Effector CD8-positive, alpha-beta T cell (primary cell): ENCODE data around the gene ARHGAP26.
"Not testable (repeated sequence)": the region's sequence is repeated elsewhere in the genome, so short reads cannot be mapped to it uniquely, and the experiment has no call there.

Source experiments
- DNase-seq: peaks from one replicate; lab custom pipeline; 2025; lab: John Stamatoyannopoulos, UW

Gene ARHGAP26

DNA sequence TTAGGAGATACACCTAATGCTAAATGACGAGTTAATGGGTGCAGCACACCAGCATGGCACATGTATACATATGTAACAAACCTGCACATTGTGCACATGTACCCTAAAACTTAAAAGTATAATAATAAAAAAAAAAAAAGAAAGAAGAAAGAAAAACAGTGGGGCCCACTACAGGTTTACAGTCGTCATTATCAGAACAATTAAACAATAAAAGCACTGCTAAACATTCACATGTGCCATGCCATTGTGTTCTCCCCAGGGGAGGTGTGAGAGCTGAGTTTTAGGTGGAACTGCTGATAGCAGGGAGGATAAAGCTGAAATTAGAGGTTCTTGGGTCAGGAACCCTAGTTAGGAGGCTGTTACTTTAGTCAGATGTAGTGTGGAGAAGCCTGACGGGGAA is 348.6 kb downstream of the ARHGAP26 start:
- not testable (repeated sequence) for DNase-seq

- DNase-seq: no peak
These were observed 349.2 kb downstream of the ARHGAP26 start for GRCh38 chr5:143119291-143119769.

DNA sequence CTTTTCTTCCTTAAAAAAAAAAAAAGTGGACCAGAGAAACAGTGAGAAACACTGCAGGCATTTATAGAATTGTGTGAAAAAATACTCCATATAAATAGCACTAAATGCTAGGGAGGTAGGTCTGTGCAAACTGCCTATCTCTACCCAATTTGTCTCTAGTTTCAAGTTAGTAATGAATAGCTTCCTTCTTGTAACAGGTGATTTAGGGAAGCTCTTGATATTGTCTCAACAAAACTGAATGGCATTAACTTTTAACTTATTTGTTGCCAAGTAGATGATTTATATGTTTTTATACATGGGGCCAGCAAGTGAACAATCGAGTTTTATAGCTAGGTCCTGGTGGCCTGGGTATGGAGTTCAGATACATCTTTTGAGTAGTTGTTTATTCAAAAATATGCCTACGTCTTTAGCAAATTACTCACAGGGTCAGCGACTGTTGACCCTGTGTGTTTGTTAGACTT is 349.7 kb downstream of the ARHGAP26 start:
- DNase-seq: no peak

GRCh38 chr5:143120460-143121134 is 350.4 kb downstream of the ARHGAP26 start:
- DNase-seq: no peak

GRCh38 chr5:143121135-143121475 is 350.9 kb downstream of the ARHGAP26 start:
- DNase-seq: no peak

DNA sequence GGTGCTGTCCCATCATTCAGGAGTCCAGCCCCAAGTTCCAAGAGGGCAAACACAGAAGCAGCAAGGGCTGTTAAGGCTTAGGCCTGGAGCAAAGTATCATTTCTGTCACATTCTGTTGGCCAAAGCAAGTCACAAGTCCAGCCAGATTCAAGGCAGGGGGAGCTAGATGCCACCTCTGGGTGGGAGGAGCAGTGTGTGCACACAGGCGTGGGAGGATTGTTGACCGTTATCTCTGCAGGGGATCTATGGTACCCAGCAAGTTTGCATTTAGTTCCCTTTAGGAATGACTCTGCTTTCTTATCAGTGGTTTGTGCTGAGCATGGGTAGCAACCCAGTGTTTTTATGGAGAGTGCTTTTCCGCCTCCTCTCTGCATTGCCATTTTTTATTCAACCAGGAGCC is 354.4 kb downstream of the ARHGAP26 start:
- DNase-seq: no peak

DNA sequence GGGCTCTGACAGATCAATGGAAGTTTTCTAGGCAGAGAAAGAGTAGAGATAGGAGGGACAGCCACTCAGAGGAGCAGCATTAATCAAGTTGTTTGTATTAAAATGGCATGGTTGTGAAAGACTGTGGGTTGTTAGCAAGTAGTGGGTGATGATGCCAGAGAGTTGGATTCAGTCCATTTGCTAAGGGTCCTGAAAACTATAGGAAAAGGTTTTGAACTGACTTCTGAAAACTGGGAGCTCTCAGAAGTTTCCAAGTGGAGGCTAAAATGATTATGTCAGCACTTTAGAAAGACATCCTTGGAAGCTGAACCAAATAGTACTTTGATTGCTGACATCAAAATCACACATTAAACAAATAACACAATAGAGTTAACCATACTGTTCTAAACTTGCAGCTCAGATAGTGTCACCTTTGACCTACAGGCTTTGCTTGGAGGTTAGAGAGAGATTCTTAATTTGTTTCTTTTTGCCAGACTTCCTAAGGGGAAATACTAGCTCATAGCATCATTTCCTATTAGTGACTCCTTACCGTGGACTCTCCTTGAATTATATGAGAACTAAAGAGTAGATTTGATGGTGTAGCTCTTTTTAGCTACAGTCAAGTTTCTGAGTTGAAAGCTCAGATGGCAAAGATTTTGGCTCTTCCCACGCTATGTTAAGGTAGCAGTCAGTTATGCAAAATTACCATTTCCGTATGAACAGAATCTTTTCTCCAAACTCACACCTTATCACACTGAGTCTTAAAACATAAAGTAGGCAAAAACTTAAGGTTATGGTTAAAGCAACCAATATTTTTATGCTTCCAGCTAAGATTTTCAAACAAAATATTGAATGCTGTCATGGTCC is 356.2 kb downstream of the ARHGAP26 start:
- DNase-seq: no peak

DNA sequence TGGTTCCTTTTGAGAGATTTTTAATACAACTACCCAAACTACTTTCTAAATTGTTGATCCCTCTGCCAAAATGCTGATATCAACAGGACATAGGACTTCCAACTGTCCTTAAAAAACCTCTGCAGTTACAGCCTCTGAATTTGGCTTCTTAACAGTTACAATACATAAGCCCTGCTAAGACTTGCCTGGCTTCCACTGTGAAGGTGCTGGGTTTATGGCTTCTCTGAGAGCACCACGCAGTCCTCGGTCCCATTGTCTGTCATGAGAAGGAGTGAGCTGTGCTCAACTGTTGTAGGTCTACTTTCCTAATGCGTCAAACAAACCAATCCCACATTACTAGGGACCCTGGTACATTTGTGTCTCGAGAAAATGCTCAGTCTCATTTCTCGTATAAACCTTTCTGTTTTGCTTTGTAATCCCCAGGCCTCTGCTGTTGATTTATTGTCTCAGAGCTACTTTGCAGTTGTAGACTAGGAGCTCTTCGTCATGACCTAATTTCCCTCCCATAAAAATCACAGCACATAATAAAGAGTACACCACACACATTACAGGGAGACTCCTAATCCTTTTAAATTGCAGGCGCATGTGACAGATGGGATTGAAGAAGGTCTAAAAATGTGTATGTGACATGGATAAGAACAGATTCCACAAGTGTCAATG is 358.4 kb downstream of the ARHGAP26 start:
- DNase-seq: no peak

DNA sequence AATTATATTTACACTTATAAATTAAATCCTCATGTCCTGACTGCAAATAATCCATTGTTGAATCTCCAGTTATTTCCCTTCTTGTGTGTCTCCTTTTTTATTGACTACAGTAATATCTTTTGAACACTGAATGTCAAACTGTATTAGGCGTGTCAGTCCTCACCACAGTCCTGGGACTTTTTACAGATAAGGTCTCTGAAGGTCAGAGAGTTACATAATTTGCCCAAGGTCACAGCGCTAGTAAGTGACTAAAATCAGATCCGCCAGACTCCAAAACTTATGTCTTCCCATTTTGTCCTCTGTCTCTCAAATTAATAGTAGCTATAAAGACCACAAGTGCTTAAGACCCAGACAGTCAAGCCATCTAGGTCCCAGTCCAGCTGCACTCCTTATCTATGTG is 359.0 kb downstream of the ARHGAP26 start:
- DNase-seq: no peak

GRCh38 chr5:143129910-143130612 is 359.9 kb downstream of the ARHGAP26 start:
- no peak for DNase-seq

DNA sequence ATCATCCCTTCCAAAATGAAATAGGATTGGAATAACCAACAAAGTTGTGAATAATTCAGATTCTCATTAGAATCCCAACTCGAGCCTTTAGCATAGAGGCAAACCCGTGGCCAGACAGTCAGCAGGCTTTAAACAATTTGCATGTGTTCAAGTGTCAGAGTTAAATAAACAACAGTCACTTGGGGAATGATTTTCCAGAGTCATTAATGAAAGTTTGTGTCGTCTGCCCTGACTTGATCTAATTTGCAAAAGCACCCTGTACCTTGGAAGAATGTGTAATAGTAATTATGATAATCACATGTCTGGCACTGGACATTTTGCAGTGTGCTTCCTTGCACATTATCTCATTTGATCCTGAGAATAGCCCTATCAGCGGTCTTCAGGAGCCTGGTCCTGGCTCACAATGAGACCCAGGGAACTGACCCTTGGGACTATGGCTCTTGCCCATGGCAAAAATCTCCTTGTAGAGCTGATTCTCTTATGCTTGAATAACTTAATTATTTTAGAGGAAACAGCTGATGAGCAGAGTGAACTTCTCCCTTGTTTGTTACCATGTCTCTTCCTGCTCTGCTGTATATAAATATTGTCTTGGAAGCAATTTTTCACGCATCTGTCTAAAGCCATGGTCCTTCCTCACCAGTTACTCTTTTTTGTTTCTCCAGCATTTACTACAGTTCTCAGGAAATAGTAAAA is 360.6 kb downstream of the ARHGAP26 start:
- no peak for DNase-seq

GRCh38 chr5:143131972-143132371 is 361.8 kb downstream of the ARHGAP26 start:
- DNase-seq: no peak

DNA sequence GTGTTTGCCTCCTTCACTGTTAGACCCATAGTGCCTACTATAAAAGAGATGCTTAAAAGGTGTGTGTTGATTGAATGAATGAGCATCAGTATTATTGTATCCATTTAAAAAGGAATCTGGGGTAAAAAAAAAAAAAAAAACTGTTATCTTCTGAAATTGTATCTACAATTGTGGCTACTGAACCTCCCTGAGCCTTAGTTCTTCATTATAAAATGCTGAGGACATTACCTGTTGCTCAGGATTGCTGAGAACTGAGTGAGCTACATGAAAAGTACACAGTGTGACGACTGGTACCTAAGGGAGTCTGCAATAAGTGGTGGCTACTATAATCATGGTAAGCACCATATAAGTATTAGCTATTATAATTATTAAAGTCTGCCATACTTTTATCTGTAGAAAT is 362.6 kb downstream of the ARHGAP26 start:
- DNase-seq: no peak

GRCh38 chr5:143133721-143134120 is 363.5 kb downstream of the ARHGAP26 start:
- DNase-seq: no peak

GRCh38 chr5:143134269-143134668 is 364.1 kb downstream of the ARHGAP26 start:
- no peak for DNase-seq

DNA sequence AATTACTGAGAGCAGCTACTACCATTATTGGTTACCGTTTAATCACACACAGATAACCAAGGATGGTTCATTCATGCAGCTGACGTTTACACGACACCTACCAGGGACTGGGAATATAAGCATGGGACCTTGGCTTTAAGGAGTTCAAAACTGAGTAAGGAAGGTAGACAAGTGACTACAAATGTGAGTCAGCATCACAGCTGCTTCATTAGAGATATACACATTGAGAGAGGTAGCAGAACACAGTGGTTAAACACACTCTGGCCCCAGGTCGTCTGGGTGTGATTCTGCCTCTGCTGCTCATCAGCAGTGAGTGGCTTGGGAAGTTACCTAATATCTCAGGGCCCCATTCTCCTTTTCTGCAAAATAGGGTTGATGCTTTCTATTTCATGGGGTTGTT is 364.7 kb downstream of the ARHGAP26 start:
- DNase-seq: no peak

- DNase-seq: no peak
These were observed 365.8 kb downstream of the ARHGAP26 start for GRCh38 chr5:143135832-143136551.

- no peak for DNase-seq
These were observed 368.7 kb downstream of the ARHGAP26 start for GRCh38 chr5:143138839-143139238.

DNA sequence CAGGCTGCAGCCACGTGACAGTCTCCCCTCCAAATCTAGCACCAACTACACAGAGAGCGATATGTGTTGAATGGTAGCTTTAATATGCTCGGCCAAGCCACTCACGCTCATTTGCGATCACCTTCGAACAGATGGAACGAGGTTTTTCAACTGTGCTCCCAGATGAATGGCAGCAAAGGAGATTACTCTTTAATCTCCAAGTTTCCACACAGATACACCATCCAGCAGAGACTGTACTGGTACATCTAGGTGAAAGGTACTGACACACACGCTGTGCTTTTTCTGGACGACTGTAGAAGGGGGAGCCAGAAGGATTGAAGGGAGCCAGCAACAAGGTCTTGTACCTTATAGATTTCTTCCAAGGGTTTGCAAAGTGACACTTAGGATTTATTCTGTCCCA is 369.4 kb downstream of the ARHGAP26 start:
- DNase-seq: no peak

DNA sequence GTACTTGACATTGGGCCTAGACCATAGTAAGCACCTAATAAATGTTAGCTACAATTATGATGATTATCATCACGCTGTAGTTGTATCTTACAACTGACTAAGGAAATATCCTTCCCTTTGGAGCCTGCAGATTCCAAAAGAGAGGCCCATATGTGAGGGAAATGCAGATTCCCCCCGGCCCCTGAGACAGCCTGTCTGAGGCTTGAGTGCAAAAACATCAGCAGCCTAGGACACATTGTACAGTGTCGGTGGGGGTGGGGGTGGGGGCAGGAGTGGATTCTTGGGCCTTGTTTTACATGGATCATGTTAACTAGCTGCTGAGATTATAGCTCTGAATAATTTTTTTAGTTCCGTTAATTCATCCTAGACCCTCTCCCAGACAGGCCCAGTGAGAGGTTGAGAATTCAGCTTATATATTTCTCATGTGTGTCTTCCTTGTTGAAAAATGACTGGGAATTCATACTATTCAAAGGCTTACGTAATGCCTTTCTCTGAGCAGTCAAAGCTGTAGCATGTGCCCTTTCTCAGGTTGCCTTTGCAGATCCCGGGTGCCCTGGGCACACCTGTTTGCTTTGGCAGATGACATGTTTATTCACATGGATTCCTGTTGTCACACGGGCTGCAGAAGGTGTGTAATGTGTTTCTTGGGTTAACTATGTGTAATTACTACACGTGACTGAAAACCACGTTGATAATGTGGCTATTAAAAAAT is 370.5 kb downstream of the ARHGAP26 start:
- no peak for DNase-seq
